ENCODE measurements around the gene TOLLIP.

The TOLLIP gene

DNA sequence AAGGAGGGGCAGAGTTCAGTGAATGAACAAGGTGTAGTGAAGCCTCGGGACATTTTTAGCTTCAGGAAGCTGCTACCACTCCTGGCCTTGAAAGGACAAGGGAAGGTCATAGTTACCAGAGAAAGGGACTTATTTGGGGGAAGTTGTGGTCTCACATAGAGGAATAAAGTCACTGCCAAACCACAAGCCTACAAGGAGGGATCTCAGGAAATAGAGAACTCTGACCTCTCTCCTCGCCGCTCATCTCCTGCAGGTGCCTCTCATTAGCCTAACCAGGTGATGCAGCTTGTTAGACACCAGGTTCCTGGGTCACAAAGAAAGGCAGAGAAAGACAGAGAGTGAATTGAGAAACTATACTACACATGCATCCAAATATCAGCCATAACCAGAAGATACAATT lies 14.3 kb upstream of the TOLLIP start:
- no peaks in the 10 kb centered on the region for H3F3A ChIP-seq (ENCODE audit: control insufficient read depth, insufficient read depth)
- no peak overlapping the region for H3K4me2 ChIP-seq (ENCODE audit: low read length)
- H3K4me3 ChIP-seq (ENCODE audit: low read length): no peak overlapping the region
- H3K9me3 ChIP-seq (ENCODE audit: control insufficient read depth, insufficient read depth, low read length): peaks cover 13% of the 10 kb centered on the region
- H4K20me1 ChIP-seq (ENCODE audit: control insufficient read depth, insufficient read depth, low read depth, low read length): no peaks in the 10 kb centered on the region
- H3K9me2 ChIP-seq (replicated peaks; ENCODE audit: control insufficient read depth, low read length): no peaks in the 10 kb centered on the region
- 0 out of 2 replicates have a peak, but pooled peaks cover 6% of the 10 kb centered on the region for H3K27me3 ChIP-seq (ENCODE audit: control insufficient read depth, low read length)
- TF ChIP-seq EZH2phosphoT487 (IDR thresholded peaks at IDR 0.05; ENCODE audit: borderline replicate concordance, low read length): no peak
- TF ChIP-seq, protein P1, sequence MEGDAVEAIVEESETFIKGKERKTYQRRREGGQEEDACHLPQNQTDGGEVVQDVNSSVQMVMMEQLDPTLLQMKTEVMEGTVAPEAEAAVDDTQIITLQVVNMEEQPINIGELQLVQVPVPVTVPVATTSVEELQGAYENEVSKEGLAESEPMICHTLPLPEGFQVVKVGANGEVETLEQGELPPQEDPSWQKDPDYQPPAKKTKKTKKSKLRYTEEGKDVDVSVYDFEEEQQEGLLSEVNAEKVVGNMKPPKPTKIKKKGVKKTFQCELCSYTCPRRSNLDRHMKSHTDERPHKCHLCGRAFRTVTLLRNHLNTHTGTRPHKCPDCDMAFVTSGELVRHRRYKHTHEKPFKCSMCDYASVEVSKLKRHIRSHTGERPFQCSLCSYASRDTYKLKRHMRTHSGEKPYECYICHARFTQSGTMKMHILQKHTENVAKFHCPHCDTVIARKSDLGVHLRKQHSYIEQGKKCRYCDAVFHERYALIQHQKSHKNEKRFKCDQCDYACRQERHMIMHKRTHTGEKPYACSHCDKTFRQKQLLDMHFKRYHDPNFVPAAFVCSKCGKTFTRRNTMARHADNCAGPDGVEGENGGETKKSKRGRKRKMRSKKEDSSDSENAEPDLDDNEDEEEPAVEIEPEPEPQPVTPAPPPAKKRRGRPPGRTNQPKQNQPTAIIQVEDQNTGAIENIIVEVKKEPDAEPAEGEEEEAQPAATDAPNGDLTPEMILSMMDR (IDR thresholded peaks at IDR 0.05; ENCODE audit: low read depth, low read length, poor library complexity, severe bottlenecking): no peak
- no peak overlapping the region for H3K27ac ChIP-seq (ENCODE audit: low read depth, low read length)
- no peaks in the 10 kb centered on the region for H3K79me2 ChIP-seq (ENCODE audit: control insufficient read depth, low read length)
- H3K36me3 ChIP-seq (ENCODE audit: control insufficient read depth, low read length): no peaks in the 10 kb centered on the region
- H3K4me1 ChIP-seq (ENCODE audit: control insufficient read depth, low read length): no peaks in the 10 kb centered on the region

DNA sequence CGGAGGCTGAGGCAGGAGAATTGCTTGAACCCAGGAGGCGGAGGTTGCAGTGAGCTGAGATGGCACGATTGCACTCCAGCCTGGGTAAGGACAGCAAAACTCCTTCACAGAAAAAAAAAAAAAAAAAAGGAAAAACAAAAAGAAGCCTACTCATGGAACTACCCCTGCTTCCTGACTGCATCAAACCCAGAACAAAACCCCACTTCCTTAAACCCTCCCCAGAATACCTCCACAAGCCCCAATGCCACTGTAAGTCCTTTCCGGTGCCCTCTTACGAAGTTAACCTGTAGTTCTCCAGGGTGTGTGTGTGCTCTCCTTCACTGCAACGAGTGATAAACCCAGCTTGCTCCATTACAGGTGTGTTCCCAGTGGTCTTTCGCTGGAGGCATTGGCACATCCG lies 8.6 kb upstream of the TOLLIP start:
- TF ChIP-seq, protein P1 (IDR thresholded peaks at IDR 0.05; ENCODE audit: low read depth, low read length, poor library complexity, severe bottlenecking): no peak
- TF ChIP-seq EZH2phosphoT487 (IDR thresholded peaks at IDR 0.05; ENCODE audit: borderline replicate concordance, low read length): no peak
- Histone ChIP-seq H4K20me1 (ENCODE audit: control insufficient read depth, insufficient read depth, low read depth, low read length) (no peaks in the 10 kb centered on the region), H3K27ac (ENCODE audit: low read depth, low read length) (no peak overlapping the region), H3K4me2 (ENCODE audit: low read length) (no peak overlapping the region), H3K36me3 (ENCODE audit: control insufficient read depth, low read length) (no peaks in the 10 kb centered on the region), H3K27me3 (ENCODE audit: control insufficient read depth, low read length) (0 out of 2 replicates have a peak, but pooled peaks cover 5% of the 10 kb centered on the region), H3K4me1 (ENCODE audit: control insufficient read depth, low read length) (no peaks in the 10 kb centered on the region), H3K9me3 (ENCODE audit: control insufficient read depth, insufficient read depth, low read length) (no peaks in the 10 kb centered on the region; the same call in 1 of the 2 replicates), H3F3A (ENCODE audit: control insufficient read depth, insufficient read depth) (no peaks in the 10 kb centered on the region), H3K4me3 (ENCODE audit: low read length) (no peak overlapping the region), H3K9me2 (replicated peaks; ENCODE audit: control insufficient read depth, low read length) (no peaks in the 10 kb centered on the region), H3K79me2 (ENCODE audit: control insufficient read depth, low read length) (no peaks in the 10 kb centered on the region)

DNA sequence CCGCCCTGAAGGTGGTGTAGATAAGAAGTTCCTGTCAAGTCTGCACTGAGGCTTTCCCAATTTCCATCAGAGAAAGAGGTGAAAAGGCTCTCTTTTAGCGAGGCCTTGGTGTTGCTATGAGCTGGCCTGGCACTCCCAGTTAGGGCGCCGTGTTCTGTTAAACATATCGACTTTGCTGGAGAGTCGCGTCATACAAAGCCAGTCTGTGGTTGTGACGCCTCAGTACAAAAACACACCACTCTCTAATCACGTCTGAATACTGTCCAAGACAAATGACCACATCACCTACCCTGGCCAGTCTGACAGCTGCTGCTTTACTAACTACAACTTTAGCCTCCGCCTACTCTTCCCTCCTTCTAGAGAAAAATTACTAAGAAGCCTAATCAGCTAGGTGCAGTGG lies 8.0 kb upstream of the TOLLIP start:
- Histone ChIP-seq H4K20me1 (ENCODE audit: control insufficient read depth, insufficient read depth, low read depth, low read length) (no peaks in the 10 kb centered on the region), H3K36me3 (ENCODE audit: control insufficient read depth, low read length) (no peaks in the 10 kb centered on the region), H3K4me2 (ENCODE audit: low read length) (no peak overlapping the region), H3K4me1 (ENCODE audit: control insufficient read depth, low read length) (no peaks in the 10 kb centered on the region), H3K4me3 (ENCODE audit: low read length) (no peak overlapping the region), H3K27me3 (ENCODE audit: control insufficient read depth, low read length) (0 out of 2 replicates have a peak, but pooled peaks cover 5% of the 10 kb centered on the region), H3F3A (ENCODE audit: control insufficient read depth, insufficient read depth) (no peaks in the 10 kb centered on the region), H3K79me2 (ENCODE audit: control insufficient read depth, low read length) (no peaks in the 10 kb centered on the region), H3K27ac (ENCODE audit: low read depth, low read length) (no peak overlapping the region), H3K9me2 (replicated peaks; ENCODE audit: control insufficient read depth, low read length) (no peaks in the 10 kb centered on the region), H3K9me3 (ENCODE audit: control insufficient read depth, insufficient read depth, low read length) (no peaks in the 10 kb centered on the region; the same call in 1 of the 2 replicates)
- TF ChIP-seq, protein P1 (IDR thresholded peaks at IDR 0.05; ENCODE audit: low read depth, low read length, poor library complexity, severe bottlenecking): no peak
- no peak for TF ChIP-seq EZH2phosphoT487 (IDR thresholded peaks at IDR 0.05; ENCODE audit: borderline replicate concordance, low read length)

All from DOHH2 (cell line).